ENCODE measurements around the gene MBOAT7.
"Not testable (repeated sequence)": the region's sequence is repeated elsewhere in the genome, so short reads cannot be mapped to it uniquely, and the experiment has no call there.

DNA sequence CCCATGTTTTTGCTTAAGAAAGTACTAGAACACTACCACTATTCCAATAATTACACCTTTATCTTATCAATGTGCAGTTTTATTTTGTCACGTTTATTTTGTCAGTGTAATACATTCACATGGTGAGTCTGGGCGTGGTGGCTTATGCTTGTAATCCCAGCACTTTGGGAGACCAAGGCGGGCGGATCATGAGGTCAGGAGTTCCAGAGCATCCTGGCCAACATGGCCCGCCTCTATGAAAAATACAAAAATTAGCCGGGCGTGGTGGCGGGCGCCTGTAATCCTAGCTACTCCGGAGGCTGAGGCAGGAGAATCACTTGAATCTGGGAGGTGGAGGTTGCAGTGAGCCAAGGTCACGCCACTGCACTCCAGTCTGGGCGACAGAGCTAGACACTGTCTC lies 5.1 kb upstream of the MBOAT7 start:
- not testable (repeated sequence) for TF ChIP-seq YY1 (IDR thresholded peaks at IDR 0.05; ENCODE audit: insufficient read depth, insufficient read length); SUZ12 (IDR thresholded peaks at IDR 0.05; ENCODE audit: extremely low read depth, insufficient read depth, insufficient read length)
